Ishikawa (cell line): ENCODE results near the gene RBM42.

Experiments
- CEBPB ChIP-seq: IDR thresholded peaks from 2 replicates; pipeline ENCODE4 v1.6.1; 2012
- FOXM1 ChIP-seq: IDR thresholded peaks from 2 replicates; pipeline ENCODE4 v1.6.1; 2012; ENCODE audit warnings: low read depth, borderline replicate concordance
- MAX ChIP-seq: IDR thresholded peaks from 2 replicates; pipeline ENCODE4 v1.6.1; 2012
- RAD21 ChIP-seq: IDR thresholded peaks from 2 replicates; pipeline ENCODE4 v1.6.1; 2012; ENCODE audit warnings: low read depth
- TAF1 ChIP-seq: IDR thresholded peaks from 2 replicates; pipeline ENCODE4 v1.6.1; 2012; ENCODE audit warnings: low read depth, mild to moderate bottlenecking
- TCF12 ChIP-seq: IDR thresholded peaks from 2 replicates; pipeline ENCODE4 v1.6.1; 2012; ENCODE audit warnings: low read depth
- TF ChIP-seq, protein P1 (sequence below): IDR thresholded peaks from 2 replicates; pipeline ENCODE4 v1.6.1; 2012; ENCODE audit warnings: low read depth, mild to moderate bottlenecking

DNA sequence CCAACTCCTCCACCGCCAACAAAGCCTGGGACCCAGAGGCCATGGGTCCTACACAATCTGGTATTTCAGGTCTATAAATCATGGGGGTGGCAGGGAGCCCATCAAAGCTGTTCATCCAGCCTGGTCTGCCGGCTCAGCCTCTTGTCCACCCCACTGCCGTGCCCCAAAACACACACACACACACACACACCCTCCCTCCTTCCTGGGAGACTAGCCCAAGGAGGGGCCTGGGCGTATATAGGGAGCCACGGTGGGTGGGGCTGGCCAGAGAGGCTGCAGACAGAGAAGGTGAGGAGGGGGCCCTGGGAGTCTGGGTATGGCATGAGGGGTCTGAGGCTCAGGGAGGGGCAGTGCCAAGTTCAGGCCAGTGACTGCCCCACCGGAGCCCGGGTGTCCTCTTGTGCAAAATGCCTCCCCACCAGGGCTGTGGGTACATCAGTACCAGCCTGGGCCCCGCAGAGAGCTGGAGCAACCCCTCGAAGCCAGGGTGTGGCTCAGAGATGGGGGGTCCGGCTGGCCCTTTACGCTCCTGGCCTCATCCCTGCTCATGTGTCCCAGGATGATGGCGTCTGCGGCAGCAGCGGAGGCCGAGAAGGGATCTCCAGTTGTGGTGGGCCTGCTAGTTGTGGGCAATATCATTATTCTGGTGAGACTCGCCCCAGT, 37.5 kb downstream of the RBM42 start, which contains the start of gene UPK1A:
- TF ChIP-seq RAD21 (no peak), TCF12 (no peak), TAF1 (no peak), FOXM1 (no peak), MAX (no peak), CEBPB (no peak)
- TF ChIP-seq, protein P1, sequence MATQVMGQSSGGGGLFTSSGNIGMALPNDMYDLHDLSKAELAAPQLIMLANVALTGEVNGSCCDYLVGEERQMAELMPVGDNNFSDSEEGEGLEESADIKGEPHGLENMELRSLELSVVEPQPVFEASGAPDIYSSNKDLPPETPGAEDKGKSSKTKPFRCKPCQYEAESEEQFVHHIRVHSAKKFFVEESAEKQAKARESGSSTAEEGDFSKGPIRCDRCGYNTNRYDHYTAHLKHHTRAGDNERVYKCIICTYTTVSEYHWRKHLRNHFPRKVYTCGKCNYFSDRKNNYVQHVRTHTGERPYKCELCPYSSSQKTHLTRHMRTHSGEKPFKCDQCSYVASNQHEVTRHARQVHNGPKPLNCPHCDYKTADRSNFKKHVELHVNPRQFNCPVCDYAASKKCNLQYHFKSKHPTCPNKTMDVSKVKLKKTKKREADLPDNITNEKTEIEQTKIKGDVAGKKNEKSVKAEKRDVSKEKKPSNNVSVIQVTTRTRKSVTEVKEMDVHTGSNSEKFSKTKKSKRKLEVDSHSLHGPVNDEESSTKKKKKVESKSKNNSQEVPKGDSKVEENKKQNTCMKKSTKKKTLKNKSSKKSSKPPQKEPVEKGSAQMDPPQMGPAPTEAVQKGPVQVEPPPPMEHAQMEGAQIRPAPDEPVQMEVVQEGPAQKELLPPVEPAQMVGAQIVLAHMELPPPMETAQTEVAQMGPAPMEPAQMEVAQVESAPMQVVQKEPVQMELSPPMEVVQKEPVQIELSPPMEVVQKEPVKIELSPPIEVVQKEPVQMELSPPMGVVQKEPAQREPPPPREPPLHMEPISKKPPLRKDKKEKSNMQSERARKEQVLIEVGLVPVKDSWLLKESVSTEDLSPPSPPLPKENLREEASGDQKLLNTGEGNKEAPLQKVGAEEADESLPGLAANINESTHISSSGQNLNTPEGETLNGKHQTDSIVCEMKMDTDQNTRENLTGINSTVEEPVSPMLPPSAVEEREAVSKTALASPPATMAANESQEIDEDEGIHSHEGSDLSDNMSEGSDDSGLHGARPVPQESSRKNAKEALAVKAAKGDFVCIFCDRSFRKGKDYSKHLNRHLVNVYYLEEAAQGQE, result no peak
